Small intestine (tissue), 7 donors: Measurements from ENCODE around the gene LNX2. TPM values are rescaled to one million over a fixed set of nuclear protein-coding genes. Genes with fewer than 3 reads are reported as not detected.
A peak's percentile ranks its signal among the peaks of the same experiment; 100 is the strongest.

ENCODE experiments used
- DNase-seq, 2 donors: peaks; one replicate each; pipeline versions ENCODE4 v3.0.0 to v3.0.0-alpha.2; 2013
- FAIRE-seq: peaks from 2 replicates; lab custom pipeline; 2012; peaks lifted over from hg19 to GRCh38; lab: Jason Lieb, UNC
- H3K27ac ChIP-seq, 3 donors: one replicate each; pipeline ENCODE4 v1.5.1; 2013; ENCODE audit warnings: low read length in 2 of 3, mild to moderate bottlenecking in 2 of 3, control low read depth in 1 of 3, inconsistent platforms in 1 of 3, low read depth in 1 of 3, moderate library complexity in 1 of 3
- H3K27me3 ChIP-seq, 3 donors: one replicate each; pipeline ENCODE4 v1.6.1; 2013; ENCODE audit warnings: low read length in 3 of 3, inconsistent platforms in 1 of 3; ENCODE audit not compliant: control insufficient read depth in 3 of 3, insufficient read depth in 3 of 3
- H3K36me3 ChIP-seq, 3 donors: one replicate each; pipeline ENCODE4 v1.6.1; 2013; ENCODE audit warnings: low read length in 3 of 3, inconsistent platforms in 1 of 3, low read depth in 1 of 3, mild to moderate bottlenecking in 1 of 3, moderate library complexity in 1 of 3; ENCODE audit not compliant: control insufficient read depth in 3 of 3, insufficient read depth in 2 of 3
- H3K4me1 ChIP-seq, 3 donors: one replicate each; pipeline ENCODE4 v1.6.1; 2013; ENCODE audit warnings: low read length in 2 of 3, inconsistent platforms in 1 of 3, low read depth in 1 of 3, mild to moderate bottlenecking in 1 of 3, moderate library complexity in 1 of 3; ENCODE audit not compliant: control insufficient read depth in 3 of 3, insufficient read depth in 2 of 3
- H3K4me3 ChIP-seq, 3 donors: one replicate each; pipeline ENCODE4 v1.5.1; 2013; ENCODE audit warnings: low read length in 3 of 3, control low read depth in 1 of 3, inconsistent platforms in 1 of 3, low read depth in 1 of 3, mild to moderate bottlenecking in 1 of 3, moderate library complexity in 1 of 3
- H3K9me3 ChIP-seq, 2 donors: one replicate each; pipeline ENCODE4 v1.6.1; 2013; ENCODE audit warnings: low read depth in 1 of 2, low read length in 1 of 2; ENCODE audit not compliant: control insufficient read depth in 2 of 2, insufficient read depth in 1 of 2
- WGBS, 3 donors: extraction: QIAGEN DNeasy Blood & Tissue Kit; methylation state at CpG; one replicate each; pipeline ENCODE4 v1.1.7; 2013; 5-methylcytosine and 5-hydroxymethylcytosine counted together
- polyA plus RNA-seq, 4 donors: library from polyadenylated mRNA; stranded (reverse) in 3 of 4; unstranded in 1 of 4; fragments of 200-250 nt in 3 of 4; fragments of 120-200 nt in 1 of 4; gene quantifications; one replicate each; pipeline versions ENCODE4 v1.2.1 to v1.2.3, GENCODE V29; 2013
- donor health status: healthy with polysubstance abuse.
- donor health status: control.
- donor health status: control.
- donor health status: Bipolar disorder and iron deficiency.
- donor health status: healthy.

The LNX2 gene
- polyA plus RNA-seq, 4 donors = 9.6 to 26.2 (median 18.2) TPM

GRCh38 chr13:27627380-27627779 lies 7.1 kb upstream of the LNX2 start:
- H3K4me1 ChIP-seq = peaks cover 2 to 11% (median 8%) of the 10 kb centered on the region in 3 donors
- 74 to 77% (median 75%) methylated on average over 3 of the region's 3 CpGs for WGBS, 3 donors
- DNase-seq (no peak), FAIRE-seq (no peak)
- H3K36me3 ChIP-seq = peaks cover 0 to 16% (median 0%) of the 10 kb centered on the region in 3 donors
- no peaks in the 10 kb centered on the region for H3K27me3 ChIP-seq
- no peak overlapping the region for H3K4me3 ChIP-seq
- H3K9me3 ChIP-seq = no peaks in the 10 kb centered on the region
- H3K27ac ChIP-seq = no peak overlapping the region

GRCh38 chr13:27625839-27626238 lies 5.5 kb upstream of the LNX2 start:
- Histone ChIP-seq H3K36me3 (peaks cover 0 to 6% (median 0%) of the 10 kb centered on the region in 3 donors), H3K27me3 (no peaks in the 10 kb centered on the region), H3K27ac (no peak overlapping the region), H3K4me3 (no peak overlapping the region), H3K9me3 (no peaks in the 10 kb centered on the region), H3K4me1 (peaks cover 2 to 11% (median 8%) of the 10 kb centered on the region in 3 donors)
- DNase-seq (no peak), FAIRE-seq (no peak)
- WGBS, 3 donors = 57 to 80% (median 75%) methylated on average over 2 of the region's 2 CpGs

GRCh38 chr13:27624071-27624470 lies 3.7 kb upstream of the LNX2 start:
- Histone ChIP-seq H3K27me3 (no peaks in the 10 kb centered on the region), H3K9me3 (no peaks in the 10 kb centered on the region), H3K36me3 (peaks cover 0 to 4% (median 0%) of the 10 kb centered on the region in 3 donors), H3K4me3 (no peak overlapping the region), H3K27ac (no peak overlapping the region), H3K4me1 (peaks cover 2 to 11% (median 8%) of the 10 kb centered on the region in 3 donors)
- no peak for FAIRE-seq
- DNase-seq = no peak
- 95 to 98% (median 96%) methylated on average over 3 of the region's 3 CpGs for WGBS, 3 donors

DNA sequence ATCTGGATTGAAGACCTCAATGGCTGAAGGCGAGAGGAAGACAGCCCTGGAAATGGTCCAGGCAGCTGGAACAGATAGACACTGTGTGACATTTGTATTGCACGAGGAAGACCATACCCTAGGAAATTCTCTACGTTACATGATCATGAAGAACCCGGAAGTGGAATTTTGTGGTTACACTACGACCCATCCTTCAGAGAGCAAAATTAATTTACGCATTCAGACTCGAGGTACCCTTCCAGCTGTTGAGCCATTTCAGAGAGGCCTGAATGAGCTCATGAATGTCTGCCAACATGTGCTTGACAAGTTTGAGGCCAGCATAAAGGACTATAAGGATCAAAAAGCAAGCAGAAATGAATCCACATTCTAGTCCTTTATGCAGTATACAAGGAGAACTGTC lies 2.6 kb upstream of the LNX2 start:
- peaks cover 2 to 18% (median 11%) of the 10 kb centered on the region in 3 donors for H3K4me1 ChIP-seq
- H3K4me3 ChIP-seq = peak overlapping the region in 2 of 3 donors; percentile 57 to 77
- H3K27me3 ChIP-seq = no peaks in the 10 kb centered on the region
- H3K9me3 ChIP-seq = no peaks in the 10 kb centered on the region
- H3K27ac ChIP-seq = no peak overlapping the region
- no peak for FAIRE-seq
- WGBS, 3 donors = 59 to 72% (median 68%) methylated on average over 7 of the region's 7 CpGs
- DNase-seq = no peak
- H3K36me3 ChIP-seq = no peaks in the 10 kb centered on the region

- H3K4me3 ChIP-seq = peak overlapping the region; percentile 57 to 88 (median 77)
- 7 to 8% (median 7%) methylated on average over 11 to 13 of the region's 13 CpGs for WGBS, 3 donors
- peak overlapping the region; percentile 87 to 98 (median 89) for H3K27ac ChIP-seq
- no peaks in the 10 kb centered on the region for H3K9me3 ChIP-seq
- peaks cover 2 to 24% (median 11%) of the 10 kb centered on the region in 3 donors for H3K4me1 ChIP-seq
- DNase-seq = no peak
- FAIRE-seq = no peak
- no peaks in the 10 kb centered on the region for H3K27me3 ChIP-seq
- no peaks in the 10 kb centered on the region for H3K36me3 ChIP-seq
Observed at GRCh38 chr13:27622102-27622820, 1.9 kb upstream of the LNX2 start.

DNA sequence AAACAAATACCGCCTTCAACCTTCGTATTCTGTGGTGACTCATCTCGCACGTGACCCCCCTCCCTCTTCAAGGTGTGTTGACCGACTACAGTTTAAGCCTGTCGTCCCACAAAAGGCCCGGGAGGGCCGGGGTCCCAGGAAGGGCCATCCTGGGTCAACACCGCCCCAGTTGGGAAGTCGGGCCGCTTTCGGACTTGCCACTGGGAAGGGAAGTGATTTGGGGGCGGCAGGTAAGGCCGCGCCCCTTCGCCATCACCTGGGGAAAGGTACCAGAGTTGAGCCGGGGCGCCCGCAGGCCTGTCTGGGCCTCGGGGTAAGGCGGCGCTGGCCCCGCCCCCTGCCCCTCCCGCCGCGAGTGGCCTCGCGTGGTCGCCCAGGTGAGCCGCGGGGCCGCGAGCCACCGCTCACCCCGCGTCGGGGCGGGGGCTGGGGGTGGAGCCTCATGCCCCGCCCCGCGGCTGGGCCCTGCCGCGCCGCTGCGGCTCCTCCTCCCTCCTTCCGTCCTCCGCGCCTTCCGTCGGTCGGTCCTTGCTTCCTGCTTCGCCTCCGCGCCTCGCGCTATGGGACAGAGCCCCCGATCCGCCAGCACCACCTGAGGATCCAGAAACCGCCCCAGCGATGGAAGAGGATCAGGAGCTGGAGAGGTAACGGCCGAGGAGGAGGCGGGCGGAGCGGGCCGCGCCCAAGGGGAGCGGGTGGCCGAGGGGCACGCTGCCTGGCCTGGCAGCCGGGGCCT lies 1.2 kb upstream of the LNX2 start, which contains the start of gene POLR1D:
Gene POLR1D, plus strand, starts transcription at position 527 of the 736 bp plus-strand sequence. Its CDS starts 92 bp downstream, at position 619.
- 0 to 1% (median 0%) methylated on average over 53 to 71 of the region's 71 CpGs for WGBS, 3 donors
- no peaks in the 10 kb centered on the region for H3K9me3 ChIP-seq
- DNase-seq = peak; percentile 95 to 97

GRCh38 chr13:27621116-27621365 lies 712 bp upstream of the LNX2 start:
- peak overlapping the region; percentile 87 to 99 (median 98) for H3K27ac ChIP-seq
- H3K4me3 ChIP-seq = peak overlapping the region; percentile 77 to 88 (median 77)
- FAIRE-seq = no peak
- WGBS, 3 donors = 0% methylated on average over 8 of the region's 8 CpGs
- no peaks in the 10 kb centered on the region for H3K27me3 ChIP-seq
- peaks cover 2 to 28% (median 9%) of the 10 kb centered on the region in 3 donors for H3K4me1 ChIP-seq
- no peaks in the 10 kb centered on the region for H3K9me3 ChIP-seq
- no peak for DNase-seq
- H3K36me3 ChIP-seq = no peaks in the 10 kb centered on the region

More for the DNA sequence above, 1.2 kb upstream of the LNX2 start, which contains the start of gene POLR1D:
- Histone ChIP-seq H3K36me3 (no peaks in the 10 kb centered on the region), H3K27ac (peak within 1 kb of the TSS; percentile 87 to 99 (median 98)), H3K4me1 (peaks cover 2 to 28% (median 11%) of the 10 kb centered on the region in 3 donors), H3K27me3 (no peaks in the 10 kb centered on the region), H3K4me3 (peak within 1 kb of the TSS; percentile 77 to 88 (median 77))
- FAIRE-seq = no peak

DNA sequence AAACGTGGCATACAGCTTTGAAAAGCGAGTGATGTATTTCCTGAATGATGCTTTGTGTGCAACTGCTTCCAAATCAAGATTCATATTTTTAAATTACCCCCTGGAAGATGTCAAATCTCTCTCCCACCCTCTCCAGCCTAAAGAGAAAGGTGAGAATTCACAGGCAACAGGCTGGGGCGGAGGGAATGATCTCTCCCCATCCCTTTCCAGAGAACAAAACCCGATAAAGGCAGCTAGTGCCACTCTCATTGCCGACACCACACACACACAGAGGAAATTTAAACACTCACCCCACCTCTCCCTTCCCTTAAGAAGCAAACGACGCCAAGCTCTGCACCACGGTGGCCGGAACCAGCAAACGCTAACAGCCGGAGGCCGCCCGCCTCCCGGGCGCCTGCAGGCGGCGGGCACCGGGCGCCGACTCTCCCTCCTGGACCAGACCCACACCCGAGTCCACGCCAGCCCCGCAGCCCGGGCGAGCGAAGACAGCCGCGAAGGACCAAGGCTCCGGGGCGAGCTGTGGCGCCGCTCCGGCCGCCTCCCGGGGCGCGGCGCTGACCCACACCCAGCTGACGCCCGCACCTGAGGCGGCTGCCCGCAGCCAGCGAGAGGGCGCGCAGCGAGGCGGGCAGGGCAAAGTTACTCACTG lies 477 bp downstream of the LNX2 start:
- FAIRE-seq (no peak), DNase-seq (no peak)
- no peaks in the 10 kb centered on the region for H3K27me3 ChIP-seq
- WGBS, 3 donors = 0 to 1% (median 0%) methylated on average over 39 to 47 of the region's 47 CpGs
- peaks cover 0 to 6% (median 0%) of the 10 kb centered on the region in 3 donors for H3K36me3 ChIP-seq
- H3K27ac ChIP-seq = peak overlapping the region; percentile 95 to 99 (median 97)
- H3K9me3 ChIP-seq = peaks cover 0 to 7% of the 10 kb centered on the region in 2 donors
- peaks cover 2 to 28% (median 9%) of the 10 kb centered on the region in 3 donors for H3K4me1 ChIP-seq
- peak overlapping the region; percentile 77 to 94 (median 77) for H3K4me3 ChIP-seq
